ENCODE measurements around the gene GRIN1.

DNA sequence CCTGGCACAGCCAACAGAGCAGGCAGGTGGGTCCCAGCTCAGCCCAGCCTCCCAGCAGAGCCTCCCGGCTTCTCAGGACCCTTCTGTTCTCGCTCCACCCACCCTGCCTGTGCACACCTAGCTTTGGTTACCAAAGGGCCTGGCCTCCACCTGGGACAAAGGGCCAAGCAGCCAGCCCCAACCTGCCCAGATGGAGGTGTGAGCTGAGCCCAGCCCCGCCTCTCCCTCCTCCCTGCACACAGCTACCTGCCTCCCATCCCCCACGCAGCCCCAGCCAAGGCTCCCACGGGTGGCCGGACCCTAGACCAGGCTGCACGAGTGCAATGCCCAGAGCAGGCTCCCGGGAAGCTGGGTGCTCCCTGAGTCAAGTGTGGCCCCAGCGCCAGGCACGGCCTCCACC is 56.0 kb downstream of the GRIN1 start:
- TF ChIP-seq, protein P1, sequence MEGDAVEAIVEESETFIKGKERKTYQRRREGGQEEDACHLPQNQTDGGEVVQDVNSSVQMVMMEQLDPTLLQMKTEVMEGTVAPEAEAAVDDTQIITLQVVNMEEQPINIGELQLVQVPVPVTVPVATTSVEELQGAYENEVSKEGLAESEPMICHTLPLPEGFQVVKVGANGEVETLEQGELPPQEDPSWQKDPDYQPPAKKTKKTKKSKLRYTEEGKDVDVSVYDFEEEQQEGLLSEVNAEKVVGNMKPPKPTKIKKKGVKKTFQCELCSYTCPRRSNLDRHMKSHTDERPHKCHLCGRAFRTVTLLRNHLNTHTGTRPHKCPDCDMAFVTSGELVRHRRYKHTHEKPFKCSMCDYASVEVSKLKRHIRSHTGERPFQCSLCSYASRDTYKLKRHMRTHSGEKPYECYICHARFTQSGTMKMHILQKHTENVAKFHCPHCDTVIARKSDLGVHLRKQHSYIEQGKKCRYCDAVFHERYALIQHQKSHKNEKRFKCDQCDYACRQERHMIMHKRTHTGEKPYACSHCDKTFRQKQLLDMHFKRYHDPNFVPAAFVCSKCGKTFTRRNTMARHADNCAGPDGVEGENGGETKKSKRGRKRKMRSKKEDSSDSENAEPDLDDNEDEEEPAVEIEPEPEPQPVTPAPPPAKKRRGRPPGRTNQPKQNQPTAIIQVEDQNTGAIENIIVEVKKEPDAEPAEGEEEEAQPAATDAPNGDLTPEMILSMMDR (conservative IDR thresholded peaks at IDR 0.05; ENCODE audit: low read length), result no peak
- no peak for TF ChIP-seq EZH2phosphoT487 (IDR thresholded peaks at IDR 0.05; ENCODE audit: borderline replicate concordance, low read depth, low read length)
